Gastrocnemius medialis (tissue), 4 donors: ENCODE data around the gene GMPS.

ENCODE experiments used
- CTCF ChIP-seq, 5 experiments: fragments of 450-650 bp in 3 of 5; fragments of 200-600 bp in 2 of 5; sonication (generic) in 2 of 5; IDR thresholded peaks in 4 of 5; conservative IDR thresholded peaks in 1 of 5; 1 replicate in 4 of 5; 2 replicates in 1 of 5; pipeline ENCODE4 v1.5.1; 2016 to 2019; ENCODE audit warnings: antibody characterized with exemption in 5 of 5, mild to moderate bottlenecking in 3 of 5, moderate library complexity in 3 of 5
- POLR2A ChIP-seq, 2 donors: fragments of 450-650 bp; IDR thresholded peaks; one replicate each; pipeline ENCODE4 v1.6.1; 2017; ENCODE audit warnings: antibody characterized with exemption in 2 of 2, mild to moderate bottlenecking in 2 of 2, moderate library complexity in 2 of 2

- no peak for TF ChIP-seq CTCF (IDR thresholded peaks at IDR 0.05 in 4 of 5, conservative IDR thresholded peaks at IDR 0.05 in 1 of 5)
- no peak for TF ChIP-seq POLR2A (IDR thresholded peaks at IDR 0.05)
Measured at GRCh38 chr3:155895379-155895900, 25.0 kb downstream of the GMPS start.
